ENCODE results near the gene MAP2K3.
"Not testable (repeated sequence)": the region's sequence is repeated elsewhere in the genome, so short reads cannot be mapped to it uniquely, and the experiment has no call there.

Gene MAP2K3

DNA sequence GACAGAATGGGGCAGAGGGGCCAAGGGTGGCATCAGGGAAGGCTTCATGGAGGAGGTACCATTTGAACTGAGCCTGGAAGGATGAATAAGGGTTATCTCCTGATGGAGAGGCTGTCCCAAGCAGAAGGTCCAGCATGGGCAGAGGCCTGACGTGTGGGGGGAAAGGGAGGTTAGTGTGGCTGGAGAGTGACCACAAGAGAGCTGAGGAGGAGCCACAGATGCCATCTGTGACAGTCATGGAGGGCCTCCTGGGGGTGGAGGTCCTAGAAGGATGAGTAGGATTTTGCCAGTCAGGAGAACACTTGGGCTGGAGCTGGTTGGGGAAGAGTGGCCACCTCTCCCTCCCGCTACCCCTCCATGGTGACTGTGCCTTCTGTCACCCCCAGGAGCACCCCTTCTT lies 29.2 kb downstream of the MAP2K3 start:
- not testable (repeated sequence) for DNase-seq

DNA sequence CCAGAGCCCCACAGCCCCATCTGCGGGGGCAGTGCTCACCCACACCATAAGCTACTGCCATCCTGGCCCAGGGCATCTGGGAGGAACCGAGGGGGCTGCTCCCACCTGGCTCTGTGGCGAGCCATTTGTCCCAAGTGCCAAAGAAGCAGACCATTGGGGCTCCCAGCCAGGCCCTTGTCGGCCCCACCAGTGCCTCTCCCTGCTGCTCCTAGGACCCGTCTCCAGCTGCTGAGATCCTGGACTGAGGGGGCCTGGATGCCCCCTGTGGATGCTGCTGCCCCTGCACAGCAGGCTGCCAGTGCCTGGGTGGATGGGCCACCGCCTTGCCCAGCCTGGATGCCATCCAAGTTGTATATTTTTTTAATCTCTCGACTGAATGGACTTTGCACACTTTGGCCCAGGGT lies 29.8 kb downstream of the MAP2K3 start:
- DNase-seq: not testable (repeated sequence)

GRCh38 chr17:21314701-21315111 lies 30.2 kb downstream of the MAP2K3 start:
- not testable (repeated sequence) for DNase-seq

DNA sequence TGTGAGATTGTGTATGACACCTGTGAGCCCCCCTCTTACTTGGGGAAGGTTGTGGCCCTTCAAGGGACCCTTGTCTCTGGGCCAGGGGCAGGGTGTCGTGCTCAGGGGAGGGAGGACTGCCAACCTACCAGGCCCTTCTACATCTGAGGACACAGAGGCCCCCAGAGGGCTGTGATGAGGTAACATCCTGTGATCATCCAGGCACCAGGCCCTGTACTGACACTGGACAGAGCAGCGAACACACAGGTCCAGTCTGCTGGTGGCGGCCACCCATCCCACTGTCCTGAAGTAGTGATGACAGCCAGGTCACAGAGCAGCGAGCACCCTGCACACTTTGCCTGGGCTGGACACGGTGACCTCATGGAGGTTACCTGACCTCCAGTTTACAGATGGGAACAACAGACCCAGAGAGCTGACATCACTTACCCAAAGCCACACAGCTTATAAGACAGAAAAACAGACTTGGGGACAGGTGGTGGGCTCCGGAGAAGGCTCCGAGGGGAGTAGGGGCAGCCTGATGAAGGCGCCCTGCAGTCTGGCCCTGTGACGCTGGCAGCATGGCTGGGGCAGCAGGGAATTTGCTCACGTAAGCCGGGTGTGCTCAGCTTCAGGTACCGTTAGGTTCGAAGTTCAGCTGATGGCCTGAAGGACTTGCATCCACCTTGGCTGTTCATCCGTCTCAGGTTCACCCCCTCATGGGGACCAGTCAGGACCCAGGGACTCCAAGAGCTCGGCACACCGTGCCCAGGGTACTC lies 30.9 kb downstream of the MAP2K3 start:
- DNase-seq: not testable (repeated sequence)

DNA sequence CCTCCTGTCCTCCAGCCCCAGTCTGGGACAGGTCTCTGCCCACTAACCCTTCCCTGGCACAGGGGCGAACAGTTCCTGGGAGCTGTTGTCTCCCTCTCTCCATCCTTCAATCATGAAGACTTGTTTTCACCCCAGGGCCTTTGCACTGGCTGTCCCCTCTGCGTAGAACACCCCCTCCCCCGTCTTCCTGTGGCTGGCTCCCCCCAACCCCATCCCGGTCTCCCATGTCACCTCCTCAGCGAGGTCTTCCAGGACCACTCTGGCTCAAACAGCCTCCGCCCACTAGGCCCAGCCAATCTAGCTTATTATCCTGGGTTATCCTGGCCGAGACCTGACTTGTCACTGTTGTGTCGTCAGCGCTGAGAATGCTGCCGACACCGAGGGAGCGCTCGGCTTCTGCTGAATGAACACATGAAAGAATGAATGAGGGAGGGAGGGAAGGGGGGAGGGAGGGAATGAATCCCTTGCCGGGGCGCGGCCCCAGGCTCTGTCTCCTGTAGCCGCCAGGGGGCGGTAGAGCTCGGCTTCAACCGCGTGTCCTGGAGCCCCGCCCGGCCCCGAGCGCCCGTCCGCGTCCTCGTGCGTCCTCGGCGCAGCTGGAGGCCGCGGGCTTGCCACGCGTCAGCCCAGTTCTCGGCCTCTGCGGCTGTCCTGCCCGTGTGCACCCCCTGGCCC lies 31.8 kb downstream of the MAP2K3 start:
- DNase-seq: not testable (repeated sequence)

DNA sequence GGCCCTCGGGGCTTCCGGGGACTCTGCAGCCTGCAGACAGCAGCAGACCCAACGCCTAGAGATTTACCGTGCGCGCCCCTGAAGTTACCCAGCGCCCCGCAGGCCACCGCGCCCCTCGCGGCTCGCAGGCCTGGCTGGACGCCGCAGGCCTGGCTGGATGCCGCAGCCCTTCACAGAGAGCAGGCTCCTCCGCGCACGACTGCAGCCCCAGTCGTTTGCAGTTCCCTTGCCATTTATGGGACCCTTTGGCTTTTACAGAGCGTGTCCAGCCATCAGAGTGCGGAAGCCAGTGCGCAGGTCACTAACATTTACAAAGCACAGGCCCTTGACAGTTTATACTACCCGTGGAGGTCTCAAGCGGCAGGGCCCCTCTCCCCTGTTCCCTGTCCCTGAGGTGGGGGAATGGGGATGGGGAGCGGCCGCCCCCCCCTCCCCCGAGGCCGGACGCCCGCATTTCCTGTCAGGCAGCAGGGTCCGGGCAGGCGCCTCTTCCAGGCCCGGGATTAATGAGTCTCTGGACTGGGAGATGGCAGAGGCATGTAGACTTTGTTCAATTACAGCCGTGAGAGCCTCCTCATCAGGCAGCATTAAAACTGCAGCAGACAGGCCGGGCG lies 32.5 kb downstream of the MAP2K3 start:
- not testable (repeated sequence) for DNase-seq

- not testable (repeated sequence) for DNase-seq
Measured at GRCh38 chr17:21317821-21318220, 33.3 kb downstream of the MAP2K3 start.

- no peak for DNase-seq
Measured at GRCh38 chr17:21318439-21318838, 33.9 kb downstream of the MAP2K3 start.

- DNase-seq: not testable (repeated sequence)
Measured at GRCh38 chr17:21318856-21319255, 34.3 kb downstream of the MAP2K3 start.

DNA sequence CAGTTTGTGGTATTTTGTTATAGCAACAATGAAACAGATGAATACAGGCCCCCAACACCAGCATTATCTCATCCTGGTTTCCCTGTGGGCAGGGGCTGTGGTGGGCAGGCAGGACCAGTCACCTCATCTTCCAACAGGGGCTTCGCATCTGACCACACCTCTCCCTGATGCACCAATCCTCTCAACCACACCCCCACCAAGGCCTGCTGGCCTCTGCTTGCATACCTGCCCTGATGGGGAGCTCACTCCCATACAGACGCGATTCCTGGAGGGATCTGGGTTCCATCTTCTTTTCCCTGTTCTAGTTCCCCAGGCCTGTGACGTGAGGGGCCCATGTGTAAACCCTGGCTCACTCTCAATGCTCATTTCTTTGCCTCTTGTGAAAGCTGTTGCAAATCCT lies 34.7 kb downstream of the MAP2K3 start:
- DNase-seq: not testable (repeated sequence)

DNA sequence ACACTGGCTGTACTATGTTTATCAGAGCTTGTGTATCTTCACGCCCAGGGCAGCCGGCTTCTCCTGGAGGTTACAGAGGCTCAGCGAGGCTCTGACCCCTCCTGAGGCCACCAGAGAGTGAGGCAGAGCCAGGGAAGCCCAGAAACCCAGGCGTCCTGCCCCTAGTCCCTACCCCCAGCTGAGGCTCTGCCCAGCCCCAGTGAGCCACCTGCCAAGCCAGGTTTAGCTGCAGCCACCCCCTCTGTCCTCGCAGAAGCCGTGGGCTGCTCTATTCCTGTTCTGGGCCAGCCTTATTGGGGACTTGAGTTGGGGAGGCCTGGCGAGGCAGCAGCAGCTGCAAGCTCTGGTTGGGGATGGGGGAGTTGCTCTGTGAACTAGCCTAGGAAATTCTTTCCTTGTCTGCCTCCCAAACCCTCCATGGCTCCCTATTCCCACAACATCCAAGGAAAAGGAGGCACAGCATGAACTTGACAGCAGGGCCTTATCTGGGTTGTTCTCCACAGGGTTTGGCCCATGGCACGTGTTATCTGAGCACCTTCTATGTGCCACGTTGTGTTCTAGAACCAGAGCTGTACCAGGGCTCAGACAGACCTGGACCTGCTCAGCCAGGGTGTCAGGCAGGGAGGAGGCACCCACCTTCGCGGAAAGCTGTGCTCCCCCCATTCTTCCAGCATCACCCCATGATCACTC lies 35.3 kb downstream of the MAP2K3 start:
- not testable (repeated sequence) for DNase-seq

DNA sequence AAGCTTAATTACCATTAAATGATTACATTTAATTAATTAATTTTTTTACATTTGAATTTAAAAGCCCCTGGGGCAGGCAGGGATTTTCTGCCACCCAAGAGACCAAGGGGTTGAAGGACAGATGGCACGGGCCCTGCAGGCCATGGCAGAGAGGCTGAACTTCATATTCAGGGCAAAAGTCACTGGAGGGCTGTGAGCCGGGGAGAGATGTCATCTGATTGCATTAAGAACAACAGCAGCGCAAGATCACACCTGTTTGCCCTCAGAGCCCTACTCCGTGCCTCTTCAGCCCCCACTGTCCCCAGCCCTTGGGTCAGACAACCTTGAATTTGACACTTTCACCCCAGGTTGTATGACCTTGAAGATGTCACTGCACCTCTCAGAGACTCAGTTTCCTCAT lies 35.9 kb downstream of the MAP2K3 start:
- not testable (repeated sequence) for DNase-seq

DNA sequence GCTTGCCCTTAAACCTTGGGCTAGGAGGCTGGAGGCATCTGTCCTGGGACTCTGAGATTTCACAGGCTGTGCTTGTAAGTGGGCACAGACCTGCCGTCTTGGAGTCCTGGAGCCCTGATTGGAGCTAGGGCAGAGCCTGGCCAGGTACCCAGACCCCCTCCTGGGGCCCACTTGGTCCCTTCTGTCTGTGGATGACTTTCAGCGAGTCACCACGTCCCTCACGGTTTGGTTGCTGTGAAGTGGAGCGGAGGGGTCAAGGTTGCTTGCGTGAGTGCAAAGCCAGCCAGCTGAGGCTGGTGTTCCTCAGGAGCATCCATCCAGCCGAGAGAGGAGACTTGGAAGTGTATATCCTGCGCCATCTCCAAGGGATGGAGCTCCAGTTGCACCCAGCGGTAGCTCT lies 36.5 kb downstream of the MAP2K3 start:
- not testable (repeated sequence) for DNase-seq

DNA sequence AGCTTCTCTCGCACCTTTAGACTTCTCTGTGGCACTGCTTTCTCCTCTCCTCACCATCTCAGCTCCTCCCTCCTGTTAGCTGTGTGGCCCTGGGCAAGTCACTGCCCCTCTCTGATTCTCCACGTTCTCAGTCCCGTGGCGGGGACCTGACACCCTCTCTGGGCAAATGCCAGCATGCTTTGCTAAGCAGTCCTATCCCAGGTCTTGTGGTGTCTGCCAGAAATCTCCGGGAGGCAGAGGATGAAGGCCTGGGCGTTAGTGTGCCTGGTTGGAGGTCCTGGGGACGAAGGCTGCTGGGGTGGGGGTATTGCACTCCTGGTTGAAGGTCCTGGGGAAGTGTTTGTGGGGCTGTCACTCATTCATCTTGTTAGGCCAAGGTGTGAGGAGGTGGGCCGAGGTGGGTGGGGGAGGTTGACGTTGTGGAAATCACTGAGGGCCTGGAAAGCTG lies 37.3 kb downstream of the MAP2K3 start:
- not testable (repeated sequence) for DNase-seq

GRCh38 chr17:21323257-21324111 lies 39.0 kb downstream of the MAP2K3 start:
- not testable (repeated sequence) for DNase-seq

DNA sequence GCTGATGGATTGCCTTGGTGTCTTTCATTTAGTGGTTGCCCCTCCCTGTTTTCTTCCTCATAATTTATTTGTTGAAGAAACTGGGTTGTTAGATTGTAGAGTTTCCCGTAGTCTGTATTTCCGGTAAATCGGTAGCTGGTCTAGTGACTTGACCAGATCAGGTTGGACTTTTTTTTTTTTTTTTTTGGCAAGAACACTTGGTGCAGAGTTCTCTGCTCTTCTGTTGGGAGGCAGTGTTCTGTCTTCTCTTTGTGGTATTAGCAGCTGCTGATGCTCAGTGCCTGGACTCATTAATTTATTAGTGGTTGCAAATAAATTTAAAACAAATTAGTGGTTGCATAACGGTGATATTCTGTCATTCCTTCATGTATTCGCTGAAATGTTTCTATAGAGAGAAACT lies 40.2 kb downstream of the MAP2K3 start:
- not testable (repeated sequence) for DNase-seq

- DNase-seq: not testable (repeated sequence)
Measured at GRCh38 chr17:21327921-21328320, 43.4 kb downstream of the MAP2K3 start.

- DNase-seq: not testable (repeated sequence)
Measured at GRCh38 chr17:21328778-21329177, 44.3 kb downstream of the MAP2K3 start.

- no peak for DNase-seq
Measured at GRCh38 chr17:21330436-21331160, 46.1 kb downstream of the MAP2K3 start.

DNA sequence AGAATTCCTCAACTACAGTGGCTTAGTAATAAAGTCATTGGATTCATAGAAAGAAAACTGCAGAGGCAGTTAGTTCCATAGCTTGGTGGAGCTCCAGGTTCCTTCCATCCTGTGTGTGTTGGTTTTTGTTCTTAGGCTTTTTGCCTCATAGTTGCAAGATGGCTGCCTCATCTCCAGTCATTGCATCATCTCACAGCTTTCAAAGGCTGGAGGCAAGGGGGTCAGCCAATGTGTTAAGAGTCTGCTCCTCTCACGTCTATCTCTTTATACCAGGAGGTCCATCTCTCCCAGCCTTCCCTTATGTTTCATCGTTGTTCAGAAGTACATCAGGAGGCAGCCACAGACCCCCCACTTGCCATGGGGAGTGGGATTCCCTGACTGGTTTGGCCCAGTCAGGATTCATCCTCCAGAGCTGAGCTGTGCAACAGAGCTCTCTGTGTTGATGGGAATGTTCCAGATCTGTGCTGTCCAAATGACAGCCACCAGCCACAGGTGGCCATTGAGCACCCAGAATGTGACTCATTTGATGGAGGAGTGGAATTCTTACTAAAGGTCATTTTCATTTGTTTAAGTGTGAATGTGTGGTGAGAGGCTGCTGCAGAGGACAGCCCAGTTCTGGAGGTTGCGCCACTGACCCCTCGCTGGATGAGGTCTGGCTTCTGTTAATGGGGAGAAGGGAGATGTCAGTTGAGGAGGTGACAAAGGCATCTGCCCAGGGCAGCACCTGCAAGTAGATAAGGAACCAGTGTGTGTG lies 52.2 kb downstream of the MAP2K3 start:
- not testable (repeated sequence) for DNase-seq
